Endothelial cell of umbilical vein (primary cell): ENCODE results near the gene CENATAC. TPM values are rescaled to one million over a fixed set of nuclear protein-coding genes. Genes with fewer than 3 reads are reported as not detected.

Experiments used
- BruUV-seq: library from RNA; stranded (reverse); fragments of 400-500 nt; replicated peaks from 2 replicates; lab custom pipeline; 2021; lab: Mats Ljungman, UMichigan
- CTCF ChIA-PET: fragments of 300-600, 350-600 bp; sonication (Branson Sonifier 250); formaldehyde crosslinking; loops from one replicate; lab custom pipeline; 2021; ENCODE audit warnings: antibody characterized with exemption, inconsistent platforms; lab: Charles Lee
- POLR2A ChIA-PET: fragments of 300-600, 350-600 bp; sonication (Branson Sonifier 250); formaldehyde crosslinking; loops from one replicate; lab custom pipeline; 2021; ENCODE audit warnings: antibody characterized with exemption, inconsistent platforms; lab: Charles Lee
- DNase-seq: peaks from one replicate; pipeline ENCODE4 v3.0.0-alpha.2; 2011; ENCODE audit warnings: low read depth, low spot score
- FAIRE-seq: peaks from 2 replicates; lab custom pipeline; 2011; peaks lifted over from hg19 to GRCh38; lab: Jason Lieb, UNC
- H2AFZ ChIP-seq: 2 replicates; pipeline ENCODE4 v1.6.0; 2012; ENCODE audit warnings: low read depth, low read length, control low read depth, inconsistent platforms
- H3K27ac ChIP-seq: 2 replicates; pipeline ENCODE4 v1.5.1; 2011; ENCODE audit warnings: low read depth, mild to moderate bottlenecking, control low read depth, low read length, moderate library complexity; ENCODE audit not compliant: insufficient read depth
- H3K27me3 ChIP-seq, 2 experiments: 2 replicates each; pipeline versions ENCODE4 v1.6.0 to v1.6.1; 2011; ENCODE audit warnings: low read length in 2 of 2, mixed read lengths in 1 of 2; ENCODE audit not compliant: control insufficient read depth in 2 of 2, insufficient read depth in 2 of 2
- H3K36me3 ChIP-seq, 2 experiments: 2 replicates in 1 of 2; 3 replicates in 1 of 2; pipeline ENCODE4 v1.5.1; 2011; ENCODE audit warnings: low read length in 2 of 2, mild to moderate bottlenecking in 1 of 2, moderate library complexity in 1 of 2; ENCODE audit not compliant: control insufficient read depth in 2 of 2, insufficient read depth in 2 of 2; ENCODE audit errors: extremely low read depth in 1 of 2
- H3K4me1 ChIP-seq: 3 replicates; pipeline ENCODE4 v1.5.1; 2011; ENCODE audit warnings: mild to moderate bottlenecking, low read length; ENCODE audit not compliant: control insufficient read depth, insufficient read depth; ENCODE audit errors: extremely low read depth
- H3K4me2 ChIP-seq: 2 replicates; pipeline ENCODE4 v1.6.1; 2011; ENCODE audit warnings: low read length, control low read depth, mixed read lengths; ENCODE audit not compliant: insufficient read depth
- H3K4me3 ChIP-seq, 3 experiments: fragments of 200-600 bp in 1 of 3; sonication (generic), shearing (Covaris generic) in 1 of 3; replicated peaks in 1 of 3; 2 replicates each; pipeline ENCODE4 v1.5.1; 2011 to 2016; ENCODE audit warnings: control low read depth in 3 of 3, low read length in 3 of 3, mild to moderate bottlenecking in 2 of 3, inconsistent platforms in 1 of 3, low read depth in 1 of 3, moderate library complexity in 1 of 3; ENCODE audit not compliant: insufficient read depth in 1 of 3
- H3K79me2 ChIP-seq: 2 replicates; pipeline ENCODE4 v1.6.0; 2012; ENCODE audit warnings: low read length, inconsistent platforms; ENCODE audit not compliant: control insufficient read depth, insufficient read depth
- H3K9ac ChIP-seq: replicated peaks from 2 replicates; pipeline ENCODE3; 2011; ENCODE audit warnings: low read length, control low read depth; ENCODE audit not compliant: insufficient read depth; ENCODE audit errors: extremely low read depth
- H3K9me1 ChIP-seq: replicated peaks from 3 replicates; pipeline ENCODE4 v1.6.0; 2011; ENCODE audit warnings: mild to moderate bottlenecking, low read length; ENCODE audit not compliant: control insufficient read depth, insufficient read depth; ENCODE audit errors: extremely low read depth
- H3K9me3 ChIP-seq: replicated peaks from 2 replicates; pipeline ENCODE4 v1.5.1; 2012; ENCODE audit warnings: low read length, inconsistent platforms; ENCODE audit not compliant: control insufficient read depth, insufficient read depth
- H4K20me1 ChIP-seq: replicated peaks from 2 replicates; pipeline ENCODE3; 2011; ENCODE audit warnings: mild to moderate bottlenecking, low read length; ENCODE audit not compliant: control insufficient read depth, insufficient read depth; ENCODE audit errors: extremely low read depth
- EZH2 ChIP-seq: IDR thresholded peaks from 2 replicates; pipeline ENCODE4 v1.6.1; 2012; ENCODE audit warnings: borderline replicate concordance, low read depth, mild to moderate bottlenecking, moderate library complexity, low read length, inconsistent platforms; ENCODE audit not compliant: severe bottlenecking
- FOS ChIP-seq: IDR thresholded peaks from 2 replicates; pipeline ENCODE4 v1.6.1; 2011; ENCODE audit warnings: mild to moderate bottlenecking, low read length, moderate library complexity, borderline replicate concordance; ENCODE audit not compliant: insufficient read depth
- GATA2 ChIP-seq: IDR thresholded peaks from 2 replicates; pipeline ENCODE4 v1.7.0; 2011; ENCODE audit warnings: low read depth, mild to moderate bottlenecking, moderate library complexity, mixed read lengths, low read length; ENCODE audit not compliant: insufficient read length, insufficient read depth
- JUN ChIP-seq: IDR thresholded peaks from 2 replicates; pipeline ENCODE4 v1.6.1; 2011; ENCODE audit warnings: borderline replicate concordance, low read depth; ENCODE audit not compliant: insufficient read length, insufficient read depth
- MYC ChIP-seq: IDR thresholded peaks from one replicate; pipeline ENCODE4 v1.6.1; 2011; ENCODE audit warnings: mild to moderate bottlenecking, low read depth, low read length
- POLR2A ChIP-seq: IDR thresholded peaks from 2 replicates; pipeline ENCODE4 v1.6.1; 2012; ENCODE audit warnings: low read depth, mild to moderate bottlenecking, control low read depth, low read length
- POLR2AphosphoS5 ChIP-seq: IDR thresholded peaks from 2 replicates; pipeline ENCODE4 v1.6.1; 2012; ENCODE audit warnings: low read depth, mild to moderate bottlenecking, control low read depth, low read length, moderate library complexity; ENCODE audit not compliant: insufficient read depth
- dilution Hi-C: fragments of 300-500 bp; cut with MboI; formaldehyde crosslinking; loops from one replicate; pipeline ENCODE4 v1.15.0; 2019; ENCODE audit warnings: low sequenced_read_pairs; ENCODE audit not compliant: extremely low pct_ligation_motif_present
- intact Hi-C: fragments of 100-400 bp; cut with micrococcal nuclease; formaldehyde crosslinking; loops from one replicate; pipeline ENCODE4 v1.10.0; 2022
- polyA plus RNA-seq, 4 experiments: library from polyadenylated mRNA; depleted of rRNA in 3 of 4; stranded (reverse) in 3 of 4; unstranded in 1 of 4; fragments of >200 nt; gene quantifications; 2 replicates each; pipeline versions ENCODE4 v1.2.1 to v1.2.3, GENCODE V29; 2011 to 2012; ENCODE audit warnings: missing spikeins in 1 of 4
- total RNA-seq: library from RNA; stranded (reverse); gene quantifications from 2 replicates; pipeline ENCODE4 v1.2.3, GENCODE V29; 2021
- TF ChIP-seq, protein P1 (sequence below), 2 donors: IDR thresholded peaks; 1 replicate in 1 of 2; 2 replicates in 1 of 2; pipeline ENCODE4 v1.5.1; 2011; ENCODE audit warnings: low read length in 2 of 2, mild to moderate bottlenecking in 2 of 2, moderate library complexity in 2 of 2, control low read depth in 1 of 2, inconsistent platforms in 1 of 2, low read depth in 1 of 2; ENCODE audit not compliant: insufficient read depth in 1 of 2; ENCODE audit errors: extremely low read depth in 1 of 2
- TF ChIP-seq, protein P2 (sequence below): IDR thresholded peaks from 2 replicates; pipeline ENCODE4 v1.6.1; 2011; ENCODE audit not compliant: insufficient read depth, insufficient read length

Gene CENATAC
- total and polyA plus RNA-seq, 2 donors (not counting 3 experiments of a cell fraction or from before 2014, with no cell fraction given) = 14.2 to 41.8 TPM

- no peak overlapping the region for H3K9ac ChIP-seq
- no peaks in the 10 kb centered on the region for H3K9me1 ChIP-seq
- H3K4me3 ChIP-seq = no peak overlapping the region
- POLR2A ChIA-PET = no interaction called here
- no peak overlapping the region for H2AFZ ChIP-seq
- dilution Hi-C loops (no loop called here), intact Hi-C loops (no loop called here)
- CTCF ChIA-PET = no interaction called here
- no peak for DNase-seq
- no peaks in the 10 kb centered on the region for H3K9me3 ChIP-seq
- no peaks in the 10 kb centered on the region for H3K27me3 ChIP-seq
- BruUV-seq = no TSS peak
- TF ChIP-seq POLR2A = no peak
- TF ChIP-seq FOS = no peak
- no peak for TF ChIP-seq MYC
- TF ChIP-seq, protein P1, sequence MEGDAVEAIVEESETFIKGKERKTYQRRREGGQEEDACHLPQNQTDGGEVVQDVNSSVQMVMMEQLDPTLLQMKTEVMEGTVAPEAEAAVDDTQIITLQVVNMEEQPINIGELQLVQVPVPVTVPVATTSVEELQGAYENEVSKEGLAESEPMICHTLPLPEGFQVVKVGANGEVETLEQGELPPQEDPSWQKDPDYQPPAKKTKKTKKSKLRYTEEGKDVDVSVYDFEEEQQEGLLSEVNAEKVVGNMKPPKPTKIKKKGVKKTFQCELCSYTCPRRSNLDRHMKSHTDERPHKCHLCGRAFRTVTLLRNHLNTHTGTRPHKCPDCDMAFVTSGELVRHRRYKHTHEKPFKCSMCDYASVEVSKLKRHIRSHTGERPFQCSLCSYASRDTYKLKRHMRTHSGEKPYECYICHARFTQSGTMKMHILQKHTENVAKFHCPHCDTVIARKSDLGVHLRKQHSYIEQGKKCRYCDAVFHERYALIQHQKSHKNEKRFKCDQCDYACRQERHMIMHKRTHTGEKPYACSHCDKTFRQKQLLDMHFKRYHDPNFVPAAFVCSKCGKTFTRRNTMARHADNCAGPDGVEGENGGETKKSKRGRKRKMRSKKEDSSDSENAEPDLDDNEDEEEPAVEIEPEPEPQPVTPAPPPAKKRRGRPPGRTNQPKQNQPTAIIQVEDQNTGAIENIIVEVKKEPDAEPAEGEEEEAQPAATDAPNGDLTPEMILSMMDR (IDR thresholded peaks at IDR 0.05; ENCODE audit: extremely low read depth in 1 of 2, insufficient read depth in 1 of 2, low read depth in 1 of 2, low read length in 2 of 2) = no peak
- no peak for TF ChIP-seq EZH2
- no peak for TF ChIP-seq JUN
- TF ChIP-seq POLR2AphosphoS5 = no peak
- TF ChIP-seq, protein P2, sequence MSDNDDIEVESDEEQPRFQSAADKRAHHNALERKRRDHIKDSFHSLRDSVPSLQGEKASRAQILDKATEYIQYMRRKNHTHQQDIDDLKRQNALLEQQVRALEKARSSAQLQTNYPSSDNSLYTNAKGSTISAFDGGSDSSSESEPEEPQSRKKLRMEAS = no peak
- no peak for TF ChIP-seq GATA2
- no peak for FAIRE-seq
- H3K4me1 ChIP-seq = no peaks in the 10 kb centered on the region
- no peak overlapping the region for H3K27ac ChIP-seq
- H3K79me2 ChIP-seq = no peaks in the 10 kb centered on the region
- H3K4me2 ChIP-seq = no peak overlapping the region
- no peaks in the 10 kb centered on the region for H4K20me1 ChIP-seq
- peaks cover 22 to 70% of the 10 kb centered on the region in 2 experiments for H3K36me3 ChIP-seq
Measured at GRCh38 chr11:119048644-119049043, 50.7 kb downstream of the CENATAC start.
